Neuronal stem cell (in vitro differentiated cells): ENCODE data around the gene S1PR2.
"Not testable (repeated sequence)": the region's sequence is repeated elsewhere in the genome, so short reads cannot be mapped to it uniquely, and the experiment has no call there.

Experiments used
- DNase-seq: peaks from one replicate; pipeline ENCODE4 v3.0.0-alpha.2; 2013; ENCODE audit warnings: low spot score
- H2AFZ ChIP-seq: one replicate; pipeline ENCODE4 v1.6.1; 2013; ENCODE audit warnings: mild to moderate bottlenecking, low read length, inconsistent platforms
- H2AK5ac ChIP-seq: 2 replicates; pipeline ENCODE4 v1.6.1; 2013; ENCODE audit warnings: low read depth, mild to moderate bottlenecking, inconsistent platforms, low read length, moderate library complexity, mixed read lengths
- H2BK120ac ChIP-seq: 2 replicates; pipeline ENCODE4 v1.6.1; 2013; ENCODE audit warnings: low read depth, mild to moderate bottlenecking, inconsistent platforms, low read length, moderate library complexity, mixed read lengths
- H2BK12ac ChIP-seq: one replicate; pipeline ENCODE4 v1.6.1; 2013; ENCODE audit warnings: low read length, inconsistent platforms
- H2BK15ac ChIP-seq: 2 replicates; pipeline ENCODE4 v1.6.1; 2013; ENCODE audit warnings: mild to moderate bottlenecking, low read length, inconsistent platforms, mixed read lengths
- H2BK5ac ChIP-seq: one replicate; pipeline ENCODE4 v1.6.1; 2013; ENCODE audit warnings: inconsistent platforms, mild to moderate bottlenecking, low read length, moderate library complexity
- H3K14ac ChIP-seq: one replicate; pipeline ENCODE4 v1.6.1; 2013; ENCODE audit warnings: low read length, inconsistent platforms
- H3K18ac ChIP-seq: 2 replicates; pipeline ENCODE4 v1.6.1; 2013; ENCODE audit warnings: low read length, inconsistent platforms
- H3K23ac ChIP-seq: 2 replicates; pipeline ENCODE4 v1.6.1; 2013; ENCODE audit warnings: low read depth, mild to moderate bottlenecking, mixed read lengths, low read length, inconsistent platforms; ENCODE audit not compliant: poor library complexity
- H3K27ac ChIP-seq: replicated peaks from 3 replicates; pipeline ENCODE4 v1.5.1; 2013; ENCODE audit warnings: low read length, inconsistent platforms
- H3K27me3 ChIP-seq, 3 experiments: 2 replicates each; pipeline ENCODE4 v1.6.1; 2013; ENCODE audit warnings: low read length in 3 of 3, mild to moderate bottlenecking in 2 of 3, inconsistent platforms in 1 of 3, low read depth in 1 of 3, mixed read lengths in 1 of 3, moderate library complexity in 1 of 3; ENCODE audit not compliant: control insufficient read depth in 3 of 3, insufficient read depth in 3 of 3
- H3K36me3 ChIP-seq, 2 donors: replicated peaks in 1 of 2; 2 replicates each; pipeline ENCODE4 v1.6.1; 2013; ENCODE audit warnings: low read length in 2 of 2; ENCODE audit not compliant: control insufficient read depth in 2 of 2, insufficient read depth in 2 of 2
- H3K4ac ChIP-seq: 2 replicates; pipeline ENCODE4 v1.6.1; 2013; ENCODE audit warnings: inconsistent platforms, mild to moderate bottlenecking, low read length, moderate library complexity
- H3K4me1 ChIP-seq, 2 donors: 1 replicate in 1 of 2; 2 replicates in 1 of 2; pipeline ENCODE4 v1.6.1; 2013; ENCODE audit warnings: low read length in 2 of 2, low read depth in 1 of 2; ENCODE audit not compliant: control insufficient read depth in 2 of 2, insufficient read depth in 1 of 2
- H3K4me2 ChIP-seq: one replicate; pipeline ENCODE4 v1.6.1; 2013; ENCODE audit warnings: mild to moderate bottlenecking, low read length, inconsistent platforms; ENCODE audit not compliant: insufficient read depth, poor library complexity, severe bottlenecking
- H3K4me3 ChIP-seq, 2 donors: 2 replicates each; pipeline ENCODE4 v1.5.1; 2013; ENCODE audit warnings: low read length in 2 of 2, mild to moderate bottlenecking in 2 of 2, inconsistent platforms in 1 of 2, moderate library complexity in 1 of 2
- H3K79me1 ChIP-seq: one replicate; pipeline ENCODE4 v1.6.1; 2013; ENCODE audit warnings: low read depth, mild to moderate bottlenecking, inconsistent platforms, low read length, moderate library complexity
- H3K9ac ChIP-seq: one replicate; pipeline ENCODE4 v1.6.1; 2013; ENCODE audit warnings: mild to moderate bottlenecking, low read depth, low read length, inconsistent platforms; ENCODE audit not compliant: poor library complexity
- H3K9me3 ChIP-seq, 2 donors: replicated peaks in 1 of 2; 2 replicates each; pipeline versions ENCODE3 to v1.6.1; 2013; ENCODE audit warnings: low read length in 2 of 2, mild to moderate bottlenecking in 2 of 2, inconsistent platforms in 1 of 2, low read depth in 1 of 2, mixed read lengths in 1 of 2, moderate library complexity in 1 of 2; ENCODE audit not compliant: control insufficient read depth in 2 of 2, insufficient read depth in 1 of 2
- H4K8ac ChIP-seq: one replicate; pipeline ENCODE4 v1.6.1; 2013; ENCODE audit warnings: low read depth, mild to moderate bottlenecking, inconsistent platforms, low read length, moderate library complexity
- H4K91ac ChIP-seq: one replicate; pipeline ENCODE4 v1.6.1; 2013; ENCODE audit warnings: low read length, low read depth, mild to moderate bottlenecking, inconsistent platforms; ENCODE audit not compliant: poor library complexity
- WGBS, 2 donors: extraction: QIAGEN DNeasy Blood & Tissue Kit; methylation state at CpG; one replicate each; pipeline ENCODE4 v1.1.7; 2013; ENCODE audit warnings: missing lambda C conversion rate in 2 of 2, mixed read lengths in 1 of 2; ENCODE audit not compliant: insufficient read length in 2 of 2, insufficient replicate concordance in 1 of 2; ENCODE audit errors: extremely low coverage in 2 of 2; 5-methylcytosine and 5-hydroxymethylcytosine counted together

S1PR2 gene

DNA sequence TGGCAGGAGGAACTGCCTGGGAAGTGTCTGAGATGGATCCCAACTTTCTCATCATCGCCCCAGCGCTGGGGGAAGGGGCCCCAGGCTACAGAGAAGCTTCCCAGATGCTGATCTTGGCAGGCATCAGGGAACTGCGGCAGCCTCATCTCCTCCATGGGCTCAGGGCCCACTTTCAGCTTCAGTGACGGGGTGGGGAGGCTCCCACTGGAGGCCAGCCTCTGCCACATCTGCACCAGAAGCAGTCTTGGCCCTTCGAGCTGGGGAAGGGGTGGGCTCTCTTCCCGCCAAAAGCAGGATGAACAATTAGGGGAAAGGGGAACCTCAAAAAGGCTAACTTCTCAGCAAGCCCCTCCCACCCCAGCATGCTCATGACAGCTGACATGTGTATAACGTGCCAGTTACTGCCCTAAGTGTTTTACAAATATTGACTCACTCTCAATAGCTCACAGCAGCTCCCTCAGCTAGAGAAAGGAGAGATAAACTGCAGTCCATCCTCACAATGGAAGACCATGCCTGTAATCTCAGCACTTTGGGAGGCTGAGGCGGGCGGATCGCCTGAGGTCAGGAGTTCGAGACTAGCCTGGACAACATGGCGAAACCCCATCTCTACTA lies 7.1 kb upstream of the S1PR2 start:
- Histone ChIP-seq H3K23ac (peak overlapping the region; percentile 85), H2BK5ac (peak overlapping the region; percentile 66), H3K9ac (no peak overlapping the region), H3K18ac (no peak overlapping the region), H3K4me3 (peak overlapping the region in 1 of 2 donors; percentile 54), H3K4me1 (peaks cover 0 to 13% of the 10 kb centered on the region in 2 donors), H3K4ac (no peak overlapping the region), H2BK12ac (no peak overlapping the region), H4K91ac (no peak overlapping the region), H3K14ac (no peak overlapping the region), H3K36me3 (no peaks in the 10 kb centered on the region), H3K9me3 (no peaks in the 10 kb centered on the region), H3K27ac (no peak overlapping the region), H2AK5ac (no peak overlapping the region), H2BK15ac (peak overlapping the region; percentile 58), H2BK120ac (no peak overlapping the region), H2AFZ (no peak overlapping the region), H3K4me2 (no peak overlapping the region), H3K27me3 (no peaks in the 10 kb centered on the region), H4K8ac (no peak overlapping the region), H3K79me1 (peaks cover 3% of the 10 kb centered on the region)
- DNase-seq = no peak
- WGBS, 2 donors = no CpG with 5 or more reads among the region's 12 CpGs

DNA sequence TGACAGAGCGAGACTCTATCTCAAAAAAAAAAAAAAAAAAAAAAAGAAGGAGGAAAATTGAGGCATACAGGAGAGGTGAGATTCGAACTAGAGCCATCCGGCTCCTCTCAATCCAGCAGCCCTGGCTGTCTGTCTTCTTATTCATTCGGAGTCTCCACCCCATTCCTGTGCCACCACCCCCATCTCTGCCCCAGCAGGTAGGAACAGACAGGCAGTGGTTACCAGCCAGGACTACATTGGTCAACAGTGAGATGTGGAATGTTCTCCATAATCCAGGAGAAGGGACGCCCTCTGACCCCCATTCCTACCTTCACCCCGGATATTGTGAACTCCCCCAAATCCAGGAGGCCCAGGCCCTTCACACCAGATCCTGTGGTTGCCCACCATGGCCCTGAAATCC lies 6.6 kb upstream of the S1PR2 start:
- Histone ChIP-seq H2BK5ac (peak overlapping the region; percentile 66), H3K4me2 (no peak overlapping the region), H3K23ac (peak overlapping the region; percentile 85), H3K9ac (no peak overlapping the region), H3K9me3 (no peaks in the 10 kb centered on the region), H3K4me3 (no peak overlapping the region), H2BK12ac (no peak overlapping the region), H4K91ac (no peak overlapping the region), H2AFZ (no peak overlapping the region), H3K79me1 (peaks cover 3% of the 10 kb centered on the region), H3K4me1 (peaks cover 0 to 10% of the 10 kb centered on the region in 2 donors), H4K8ac (no peak overlapping the region), H3K14ac (no peak overlapping the region), H3K27me3 (no peaks in the 10 kb centered on the region), H3K18ac (no peak overlapping the region), H3K27ac (no peak overlapping the region), H2AK5ac (no peak overlapping the region), H2BK15ac (no peak overlapping the region), H3K36me3 (no peaks in the 10 kb centered on the region), H3K4ac (no peak overlapping the region), H2BK120ac (no peak overlapping the region)
- DNase-seq = no peak
- no CpG with 5 or more reads among the region's 6 CpGs for WGBS, 2 donors

DNA sequence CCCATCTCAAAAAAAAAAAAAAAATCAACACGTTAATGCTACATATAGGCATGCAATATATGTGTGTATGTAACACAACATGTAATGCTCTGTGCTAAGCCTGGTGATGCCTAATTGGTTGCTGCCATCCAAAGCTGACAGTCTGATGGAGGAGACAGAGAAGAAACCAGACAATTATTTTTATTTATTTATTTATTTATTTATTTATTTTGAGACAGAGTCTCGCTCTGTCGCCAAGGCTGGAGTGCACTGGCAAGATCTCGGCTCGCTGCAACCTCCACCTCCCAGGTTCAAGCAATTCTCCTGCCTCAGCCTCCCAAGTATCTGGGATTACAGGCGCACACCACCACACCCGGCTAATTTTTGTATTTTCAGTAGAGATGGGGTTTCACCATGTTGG lies 4.3 kb upstream of the S1PR2 start:
- not testable (repeated sequence) for H3K4me2 ChIP-seq, H2BK12ac ChIP-seq, H4K8ac ChIP-seq, H3K79me1 ChIP-seq, H3K18ac ChIP-seq, H3K36me3 ChIP-seq, H2BK5ac ChIP-seq, DNase-seq, H2AFZ ChIP-seq, H3K4me3 ChIP-seq, H3K23ac ChIP-seq, H2BK120ac ChIP-seq, H3K27me3 ChIP-seq, H2BK15ac ChIP-seq, H3K27ac ChIP-seq, H3K14ac ChIP-seq, H4K91ac ChIP-seq, H2AK5ac ChIP-seq, H3K9me3 ChIP-seq, H3K4ac ChIP-seq, H3K9ac ChIP-seq
- peaks cover 0 to 11% of the 10 kb centered on the region in 2 donors for H3K4me1 ChIP-seq
- no CpG with 5 or more reads among the region's 7 CpGs for WGBS, 2 donors

DNA sequence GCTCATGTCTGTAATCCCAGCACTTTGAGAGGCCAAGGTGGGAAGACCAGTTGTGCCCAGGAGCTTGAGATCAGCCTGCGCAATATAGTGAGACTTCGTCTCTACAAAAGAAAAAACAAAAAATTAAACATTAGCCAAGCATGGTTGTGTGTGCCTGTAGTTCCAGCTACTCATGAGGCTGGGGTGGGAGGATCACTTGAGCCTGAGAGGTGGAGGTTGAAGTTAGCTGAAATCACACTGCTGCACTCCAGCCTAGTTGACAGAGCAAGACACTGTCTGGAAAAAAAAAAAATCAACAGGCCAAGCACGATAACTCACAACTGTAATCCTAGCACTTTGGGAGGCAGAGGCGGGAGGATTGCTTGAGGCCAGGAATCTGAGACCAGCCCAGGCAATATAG lies 3.9 kb upstream of the S1PR2 start:
- H3K4me2 ChIP-seq = no peak overlapping the region
- no peak for DNase-seq
- no peak overlapping the region for H3K14ac ChIP-seq
- H2AK5ac ChIP-seq = no peak overlapping the region
- no peak overlapping the region for H3K4me3 ChIP-seq
- H3K23ac ChIP-seq = no peak overlapping the region
- peaks cover 0 to 11% of the 10 kb centered on the region in 2 donors for H3K4me1 ChIP-seq
- H4K8ac ChIP-seq = no peak overlapping the region
- no peaks in the 10 kb centered on the region for H3K36me3 ChIP-seq
- no peak overlapping the region for H3K9ac ChIP-seq
- WGBS, 2 donors = no CpG with 5 or more reads among the region's 4 CpGs
- no peak overlapping the region for H2BK12ac ChIP-seq
- no peaks in the 10 kb centered on the region for H3K9me3 ChIP-seq
- H2BK5ac ChIP-seq = no peak overlapping the region
- peaks cover 9% of the 10 kb centered on the region for H3K79me1 ChIP-seq
- H3K27me3 ChIP-seq = no peaks in the 10 kb centered on the region
- no peak overlapping the region for H3K18ac ChIP-seq
- no peak overlapping the region for H3K4ac ChIP-seq
- H2BK120ac ChIP-seq = no peak overlapping the region
- no peak overlapping the region for H3K27ac ChIP-seq
- H2BK15ac ChIP-seq = no peak overlapping the region
- H2AFZ ChIP-seq = no peak overlapping the region
- no peak overlapping the region for H4K91ac ChIP-seq
